Measurements from ENCODE around the gene BRINP1.

BRINP1 gene

DNA sequence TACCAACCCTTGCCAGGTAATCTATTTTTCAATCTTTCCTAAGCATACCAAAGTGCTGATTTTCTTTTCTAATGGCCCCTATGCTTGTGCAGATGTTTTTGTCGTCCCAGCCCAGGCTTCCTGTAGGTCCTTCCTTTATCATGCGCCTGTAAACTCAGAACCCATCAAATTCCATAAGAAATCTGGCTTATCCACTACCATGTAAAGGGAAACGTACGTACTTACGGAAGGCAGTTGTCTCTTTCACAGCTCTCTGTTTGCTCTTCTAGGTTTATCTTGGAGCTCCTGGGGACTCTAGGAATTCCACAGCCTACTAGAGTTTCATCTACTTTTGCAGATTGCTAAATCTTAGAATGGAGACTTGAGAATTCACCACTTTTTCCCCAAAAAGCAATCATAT lies 9.0 kb downstream of the BRINP1 start:
- no peak overlapping the region for H3K27ac ChIP-seq
- no peak for DNase-seq
- H3K27me3 ChIP-seq (ENCODE audit: insufficient read depth, low read depth, severe bottlenecking) = no peaks in the 10 kb centered on the region
- TF ChIP-seq, protein P1, sequence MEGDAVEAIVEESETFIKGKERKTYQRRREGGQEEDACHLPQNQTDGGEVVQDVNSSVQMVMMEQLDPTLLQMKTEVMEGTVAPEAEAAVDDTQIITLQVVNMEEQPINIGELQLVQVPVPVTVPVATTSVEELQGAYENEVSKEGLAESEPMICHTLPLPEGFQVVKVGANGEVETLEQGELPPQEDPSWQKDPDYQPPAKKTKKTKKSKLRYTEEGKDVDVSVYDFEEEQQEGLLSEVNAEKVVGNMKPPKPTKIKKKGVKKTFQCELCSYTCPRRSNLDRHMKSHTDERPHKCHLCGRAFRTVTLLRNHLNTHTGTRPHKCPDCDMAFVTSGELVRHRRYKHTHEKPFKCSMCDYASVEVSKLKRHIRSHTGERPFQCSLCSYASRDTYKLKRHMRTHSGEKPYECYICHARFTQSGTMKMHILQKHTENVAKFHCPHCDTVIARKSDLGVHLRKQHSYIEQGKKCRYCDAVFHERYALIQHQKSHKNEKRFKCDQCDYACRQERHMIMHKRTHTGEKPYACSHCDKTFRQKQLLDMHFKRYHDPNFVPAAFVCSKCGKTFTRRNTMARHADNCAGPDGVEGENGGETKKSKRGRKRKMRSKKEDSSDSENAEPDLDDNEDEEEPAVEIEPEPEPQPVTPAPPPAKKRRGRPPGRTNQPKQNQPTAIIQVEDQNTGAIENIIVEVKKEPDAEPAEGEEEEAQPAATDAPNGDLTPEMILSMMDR (IDR thresholded peaks at IDR 0.05; ENCODE audit: low read depth, low read length) = no peak
- no peaks in the 10 kb centered on the region for H3K9me3 ChIP-seq (ENCODE audit: severe bottlenecking)
- H3K4me3 ChIP-seq (ENCODE audit: low read depth, low read length) = no peak overlapping the region
- H3K36me3 ChIP-seq = no peaks in the 10 kb centered on the region

DNA sequence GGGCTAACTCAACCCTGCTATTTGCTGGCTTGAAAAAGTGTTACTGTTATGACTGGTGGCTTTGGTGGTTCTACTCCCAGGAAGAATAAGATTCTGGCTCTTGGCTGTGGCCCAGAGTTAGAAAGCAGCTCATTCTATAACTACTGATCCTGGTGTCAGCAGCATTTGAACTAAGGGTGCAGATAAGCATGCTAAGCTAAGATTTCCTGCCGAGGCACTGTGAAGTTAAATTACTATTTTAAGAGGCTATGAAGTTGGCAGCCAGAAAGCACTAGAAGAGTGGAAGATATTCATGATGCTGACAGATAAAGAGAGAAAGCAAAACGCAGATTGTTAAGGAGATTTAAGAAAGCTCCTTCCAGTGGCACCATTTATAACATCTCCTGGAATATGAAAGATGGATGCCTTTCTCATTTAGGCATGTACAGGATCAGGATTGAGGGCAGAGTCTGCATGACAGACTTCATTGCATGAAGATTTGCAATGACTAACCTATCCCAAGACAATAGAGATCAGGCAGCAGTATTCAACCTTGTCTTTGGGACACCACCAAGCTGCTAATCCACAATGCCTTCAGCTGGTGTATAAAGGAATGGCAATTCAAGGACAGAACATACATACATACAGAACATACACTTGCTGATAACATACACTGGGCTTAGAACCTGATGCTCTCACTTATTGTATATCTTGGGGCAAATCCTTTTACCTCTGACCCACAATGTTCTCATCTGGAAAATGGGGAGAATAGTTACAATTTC lies 11.7 kb downstream of the BRINP1 start:
- H3K27me3 ChIP-seq (ENCODE audit: insufficient read depth, low read depth, severe bottlenecking) = no peaks in the 10 kb centered on the region
- no peaks in the 10 kb centered on the region for H3K36me3 ChIP-seq
- H3K4me3 ChIP-seq (ENCODE audit: low read depth, low read length) = no peak overlapping the region
- TF ChIP-seq, protein P1 (IDR thresholded peaks at IDR 0.05; ENCODE audit: low read depth, low read length) = 0 out of 2 replicates have a peak, but pooled peaks have one; percentile 4
- DNase-seq = no peak
- no peak overlapping the region for H3K27ac ChIP-seq
- no peaks in the 10 kb centered on the region for H3K9me3 ChIP-seq (ENCODE audit: severe bottlenecking)

DNA sequence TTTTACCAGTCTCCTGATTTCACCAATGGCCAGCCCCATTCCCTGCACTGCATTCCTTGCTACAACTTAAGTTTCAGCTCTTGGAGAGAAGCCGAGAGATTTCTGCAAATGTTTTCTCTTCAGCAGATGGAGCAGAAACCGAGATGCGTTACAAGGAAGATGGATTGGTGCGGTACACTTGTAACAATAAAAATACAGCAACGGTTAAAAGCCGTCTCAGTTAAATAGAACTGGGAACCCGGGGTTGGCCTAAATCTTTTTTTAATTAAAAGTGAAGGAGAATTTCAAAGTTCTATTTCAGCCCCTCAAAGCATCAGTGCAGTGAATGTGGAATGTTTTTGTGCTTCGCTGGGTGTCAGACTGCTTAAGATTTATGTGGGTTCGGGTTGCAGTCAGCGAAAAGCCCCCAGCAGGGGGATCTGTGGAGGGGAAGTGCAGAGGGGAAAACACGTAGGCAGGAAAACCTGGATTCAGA lies 19.8 kb downstream of the BRINP1 start:
- Histone ChIP-seq H3K36me3 (no peaks in the 10 kb centered on the region), H3K27ac (no peak overlapping the region), H3K27me3 (ENCODE audit: insufficient read depth, low read depth, severe bottlenecking) (no peaks in the 10 kb centered on the region), H3K4me3 (ENCODE audit: low read depth, low read length) (no peak overlapping the region), H3K9me3 (ENCODE audit: severe bottlenecking) (no peaks in the 10 kb centered on the region)
- TF ChIP-seq, protein P1 (IDR thresholded peaks at IDR 0.05; ENCODE audit: low read depth, low read length) = peak; percentile 37; the same call in 1 of the 2 replicates
- DNase-seq = peak; percentile 42

DNA sequence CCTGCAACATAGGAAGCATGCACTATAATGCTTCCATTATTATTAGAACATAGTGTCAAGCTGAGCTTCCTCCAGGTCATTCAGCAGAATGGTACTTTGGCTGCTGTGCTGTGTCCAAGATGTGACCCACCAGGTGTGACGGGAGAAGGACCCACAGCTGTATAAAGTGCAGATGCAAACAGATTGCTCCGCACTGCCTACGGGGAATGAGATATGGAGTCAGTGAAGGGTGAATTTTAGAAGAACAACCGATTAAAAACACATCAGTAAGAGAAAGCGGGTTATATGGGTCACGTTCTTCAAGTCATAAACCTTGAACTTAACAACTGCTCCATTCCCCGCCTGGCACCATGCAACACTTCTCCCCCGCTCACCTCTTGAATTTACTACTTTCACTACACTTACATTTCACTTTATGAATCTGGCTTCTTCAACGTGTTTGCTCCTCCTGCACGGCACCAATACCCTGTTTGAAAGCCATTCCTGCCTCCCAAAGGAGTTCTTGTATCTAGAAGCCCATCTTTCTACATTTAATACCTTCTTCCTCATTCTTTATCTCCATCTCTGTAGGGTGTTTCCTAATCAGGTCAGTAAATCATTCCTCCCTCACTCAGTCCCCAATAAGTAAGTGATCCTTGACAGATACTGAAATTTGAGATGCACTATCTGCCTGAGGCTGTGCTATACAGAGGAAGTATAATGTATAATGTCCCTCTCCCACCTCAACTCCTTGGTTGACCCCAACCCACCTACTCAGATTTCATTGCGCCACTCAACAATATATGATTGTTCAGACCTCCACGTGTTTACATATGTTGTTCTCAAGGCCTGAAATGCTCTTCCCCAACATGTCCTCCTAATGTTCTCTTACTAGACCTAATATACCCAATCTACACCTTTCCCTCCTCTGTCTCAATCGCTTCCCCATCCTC lies 25.9 kb downstream of the BRINP1 start:
- H3K9me3 ChIP-seq (ENCODE audit: severe bottlenecking) = no peaks in the 10 kb centered on the region
- no peaks in the 10 kb centered on the region for H3K27me3 ChIP-seq (ENCODE audit: insufficient read depth, low read depth, severe bottlenecking)
- DNase-seq = no peak
- no peak overlapping the region for H3K27ac ChIP-seq
- H3K4me3 ChIP-seq (ENCODE audit: low read depth, low read length) = no peak overlapping the region
- H3K36me3 ChIP-seq = no peaks in the 10 kb centered on the region
- TF ChIP-seq, protein P1 (IDR thresholded peaks at IDR 0.05; ENCODE audit: low read depth, low read length) = no peak

DNA sequence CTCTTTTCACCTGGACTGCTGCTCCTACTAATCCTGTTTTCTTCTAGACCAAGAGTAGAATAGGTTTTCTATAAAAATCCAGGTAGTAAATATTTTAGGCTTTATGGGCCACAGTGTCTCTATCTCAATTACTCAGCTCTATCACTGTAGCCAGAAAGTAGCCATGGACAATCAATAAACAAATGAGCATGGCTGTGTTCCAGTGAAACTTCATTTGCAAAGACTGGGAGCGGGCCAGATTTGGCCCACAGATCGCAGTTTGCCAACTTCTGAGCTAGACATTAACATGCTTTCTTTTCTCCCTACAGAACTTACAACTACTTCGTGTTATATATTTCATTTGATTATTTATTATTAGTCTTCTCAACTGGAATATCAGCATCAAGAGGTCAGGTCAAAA lies 30.2 kb downstream of the BRINP1 start:
- Histone ChIP-seq H3K36me3 (no peaks in the 10 kb centered on the region), H3K27ac (no peak overlapping the region), H3K27me3 (ENCODE audit: insufficient read depth, low read depth, severe bottlenecking) (no peaks in the 10 kb centered on the region), H3K4me3 (ENCODE audit: low read depth, low read length) (no peak overlapping the region), H3K9me3 (ENCODE audit: severe bottlenecking) (no peaks in the 10 kb centered on the region)
- TF ChIP-seq, protein P1 (IDR thresholded peaks at IDR 0.05; ENCODE audit: low read depth, low read length) = no peak
- no peak for DNase-seq

Data from WERI-Rb-1 (cell line).